ENCODE results near the gene OR4N2.
"Not testable (repeated sequence)": the region's sequence is repeated elsewhere in the genome, so short reads cannot be mapped to it uniquely, and the experiment has no call there.

Gene OR4N2

GRCh38 chr14:19803470-19803869 is at the start of gene OR4N2:
Gene OR4N2, plus strand, starts transcription at chr14:19803770. Its CDS starts 23,679 bp downstream, at chr14:19827449.
- DNase-seq: not testable (repeated sequence)

GRCh38 chr14:19754172-19754571 is 49.4 kb upstream of the OR4N2 start:
- no peak for DNase-seq

- DNase-seq: not testable (repeated sequence)
Measured at GRCh38 chr14:19771491-19771890, 32.1 kb upstream of the OR4N2 start.

GRCh38 chr14:19771895-19772430 is 31.6 kb upstream of the OR4N2 start:
- no peak for DNase-seq

- not testable (repeated sequence) for DNase-seq
Measured at GRCh38 chr14:19772454-19772853, 31.1 kb upstream of the OR4N2 start.

GRCh38 chr14:19773204-19773603 is 30.4 kb upstream of the OR4N2 start, which contains the start of gene OR4M1:
Gene OR4M1, plus strand, starts transcription at chr14:19773504. Its CDS starts 6,819 bp downstream, at chr14:19780323.
- not testable (repeated sequence) for DNase-seq

GRCh38 chr14:19775587-19775986 is 28.0 kb upstream of the OR4N2 start:
- no peak for DNase-seq

- not testable (repeated sequence) for DNase-seq
Measured at GRCh38 chr14:19785848-19786247, 17.7 kb upstream of the OR4N2 start.

GRCh38 chr14:19787318-19787717 is 16.3 kb upstream of the OR4N2 start:
- DNase-seq: not testable (repeated sequence)

- not testable (repeated sequence) for DNase-seq
Measured at GRCh38 chr14:19788150-19788549, 15.4 kb upstream of the OR4N2 start.

- DNase-seq: not testable (repeated sequence)
Measured at GRCh38 chr14:19796520-19797108, 7.0 kb upstream of the OR4N2 start.

GRCh38 chr14:19799880-19800279 is 3.7 kb upstream of the OR4N2 start:
- DNase-seq: no peak

- DNase-seq: no peak
Measured at GRCh38 chr14:19800282-19801117, 3.1 kb upstream of the OR4N2 start.

GRCh38 chr14:19801118-19801464 is 2.5 kb upstream of the OR4N2 start:
- DNase-seq: no peak

- not testable (repeated sequence) for DNase-seq
Measured at GRCh38 chr14:19813171-19813920, 9.8 kb downstream of the OR4N2 start.

GRCh38 chr14:19819879-19820278 is 16.3 kb downstream of the OR4N2 start:
- DNase-seq: not testable (repeated sequence)

GRCh38 chr14:19821016-19821415 is 17.4 kb downstream of the OR4N2 start:
- DNase-seq: not testable (repeated sequence)

- DNase-seq: no peak
Measured at GRCh38 chr14:19823178-19823577, 19.6 kb downstream of the OR4N2 start.

- DNase-seq: no peak
Measured at GRCh38 chr14:19823765-19824164, 20.2 kb downstream of the OR4N2 start.

- DNase-seq: not testable (repeated sequence)
Measured at GRCh38 chr14:19827626-19828244, 24.2 kb downstream of the OR4N2 start.

- DNase-seq: no peak
Measured at GRCh38 chr14:19828314-19828713, 24.7 kb downstream of the OR4N2 start.

GRCh38 chr14:19834203-19834848 is 30.8 kb downstream of the OR4N2 start:
- not testable (repeated sequence) for DNase-seq

All from activated CD4-positive, CD25-positive, alpha-beta regulatory T cell (primary cell).